Astrocyte (in vitro differentiated cells and primary cell): ENCODE results near the gene SPNS3. TPM values are rescaled to one million over a fixed set of nuclear protein-coding genes. Genes with fewer than 3 reads are reported as not detected.

Source experiments
- DNase-seq: peaks from one replicate; pipeline ENCODE4 v3.0.0-alpha.2; 2010; ENCODE audit warnings: low read depth
- FAIRE-seq: peaks from 2 replicates; lab custom pipeline; 2011; peaks lifted over from hg19 to GRCh38; lab: Jason Lieb, UNC
- H2AFZ ChIP-seq: 2 replicates; pipeline ENCODE4 v1.6.0; 2012; ENCODE audit warnings: low read depth, low read length, inconsistent platforms
- H3K27ac ChIP-seq: 2 replicates; pipeline ENCODE4 v1.5.1; 2011; ENCODE audit warnings: low read depth, low read length, inconsistent platforms
- H3K27me3 ChIP-seq: 2 replicates; pipeline ENCODE4 v1.6.0; 2011; ENCODE audit warnings: low read length, inconsistent platforms; ENCODE audit not compliant: insufficient read depth
- H3K36me3 ChIP-seq: 2 replicates; pipeline ENCODE4 v1.5.1; 2011; ENCODE audit warnings: low read length, inconsistent platforms; ENCODE audit not compliant: insufficient read depth
- H3K4me1 ChIP-seq: 2 replicates; pipeline ENCODE4 v1.5.1; 2011; ENCODE audit warnings: low read length, inconsistent platforms; ENCODE audit not compliant: insufficient read depth
- H3K4me2 ChIP-seq: 2 replicates; pipeline ENCODE4 v1.6.0; 2012; ENCODE audit warnings: low read length, inconsistent platforms
- H3K4me3 ChIP-seq: 2 replicates; pipeline ENCODE4 v1.5.1; 2011; ENCODE audit warnings: low read depth, mild to moderate bottlenecking, low read length, inconsistent platforms; ENCODE audit not compliant: insufficient read depth
- H3K79me2 ChIP-seq: 2 replicates; pipeline ENCODE4 v1.6.0; 2012; ENCODE audit warnings: mild to moderate bottlenecking, low read length, inconsistent platforms; ENCODE audit not compliant: insufficient read depth
- H3K9ac ChIP-seq: 2 replicates; pipeline ENCODE4 v1.6.0; 2012; ENCODE audit warnings: mild to moderate bottlenecking, low read length, inconsistent platforms
- H3K9me3 ChIP-seq: 2 replicates; pipeline ENCODE4 v1.5.1; 2012; ENCODE audit warnings: low read depth, mild to moderate bottlenecking, low read length, inconsistent platforms; ENCODE audit not compliant: insufficient read depth
- H4K20me1 ChIP-seq: 2 replicates; pipeline ENCODE4 v1.6.0; 2012; ENCODE audit warnings: low read length, inconsistent platforms; ENCODE audit not compliant: insufficient read depth
- H3K27ac Mint-ChIP-seq: one replicate; pipeline ENCODE4 v1.8.0; 2021; ENCODE audit warnings: mild to moderate bottlenecking, mixed read lengths; ENCODE audit not compliant: unreplicated experiment
- H3K27me3 Mint-ChIP-seq: one replicate; pipeline ENCODE4 v1.8.0; 2021; ENCODE audit warnings: low read depth, mixed read lengths; ENCODE audit not compliant: unreplicated experiment
- H3K36me3 Mint-ChIP-seq: one replicate; pipeline ENCODE4 v1.8.0; 2021; ENCODE audit warnings: low read depth, mixed read lengths; ENCODE audit not compliant: unreplicated experiment
- H3K4me1 Mint-ChIP-seq: one replicate; pipeline ENCODE4 v1.8.0; 2021; ENCODE audit warnings: low read depth, mixed read lengths; ENCODE audit not compliant: unreplicated experiment
- H3K4me3 Mint-ChIP-seq: one replicate; pipeline ENCODE4 v1.8.0; 2021; ENCODE audit warnings: mild to moderate bottlenecking, moderate library complexity, mixed read lengths; ENCODE audit not compliant: unreplicated experiment
- H3K9me3 Mint-ChIP-seq: one replicate; pipeline ENCODE4 v1.8.0; 2021; ENCODE audit warnings: mild to moderate bottlenecking, mixed read lengths; ENCODE audit not compliant: unreplicated experiment
- CTCF ChIP-seq: IDR thresholded peaks from 2 replicates; pipeline ENCODE4 v1.5.1; 2011; ENCODE audit warnings: low read depth, mild to moderate bottlenecking, inconsistent platforms, low read length, moderate library complexity; ENCODE audit not compliant: insufficient read depth
- EZH2 ChIP-seq: IDR thresholded peaks from 2 replicates; pipeline ENCODE4 v1.6.1; 2012; ENCODE audit warnings: mild to moderate bottlenecking, low read length, inconsistent platforms; ENCODE audit not compliant: insufficient read depth
- total RNA-seq: library from RNA; stranded (reverse); gene quantifications from 2 replicates; pipeline ENCODE4 v1.2.1, GENCODE V29; 2021

Gene SPNS3
- total RNA-seq, 1 donor from 2014 or later: not detected

GRCh38 chr17:4478318-4478830, 44.6 kb downstream of the SPNS3 start:
- peaks cover 11% of the 10 kb centered on the region for H3K27me3 Mint-ChIP-seq
- no peaks in the 10 kb centered on the region for H3K79me2 ChIP-seq
- no peak overlapping the region for H3K9ac ChIP-seq
- no peaks in the 10 kb centered on the region for H3K36me3 ChIP-seq
- no peaks in the 10 kb centered on the region for H3K9me3 ChIP-seq
- no peak overlapping the region for H3K27ac ChIP-seq
- no peaks in the 10 kb centered on the region for H3K9me3 Mint-ChIP-seq
- peaks cover 4% of the 10 kb centered on the region for H3K4me1 ChIP-seq
- H3K4me3 Mint-ChIP-seq: no peak overlapping the region
- H3K4me1 Mint-ChIP-seq: peaks cover 12% of the 10 kb centered on the region
- no peak overlapping the region for H3K27ac Mint-ChIP-seq
- H3K36me3 Mint-ChIP-seq: no peaks in the 10 kb centered on the region
- FAIRE-seq (no peak), DNase-seq (no peak)
- no peak overlapping the region for H3K4me2 ChIP-seq
- H2AFZ ChIP-seq: no peak overlapping the region
- TF ChIP-seq EZH2 (no peak), CTCF (no peak)
- H4K20me1 ChIP-seq: no peaks in the 10 kb centered on the region
- H3K4me3 ChIP-seq: no peak overlapping the region
- peaks cover 3% of the 10 kb centered on the region for H3K27me3 ChIP-seq

- no peak for FAIRE-seq
- TF ChIP-seq EZH2 (no peak), CTCF (no peak)
- Mint-ChIP-seq H3K27me3 (peaks cover 11% of the 10 kb centered on the region), H3K4me1 (peaks cover 18% of the 10 kb centered on the region), H3K9me3 (no peaks in the 10 kb centered on the region), H3K27ac (no peak overlapping the region), H3K36me3 (no peaks in the 10 kb centered on the region), H3K4me3 (no peak overlapping the region)
- H2AFZ ChIP-seq: no peak overlapping the region
- H3K27ac ChIP-seq: no peak overlapping the region
- no peaks in the 10 kb centered on the region for H4K20me1 ChIP-seq
- H3K36me3 ChIP-seq: no peaks in the 10 kb centered on the region
- H3K4me1 ChIP-seq: peaks cover 10% of the 10 kb centered on the region
- no peak overlapping the region for H3K4me3 ChIP-seq
- H3K27me3 ChIP-seq: peaks cover 3% of the 10 kb centered on the region
- H3K9ac ChIP-seq: no peak overlapping the region
- no peaks in the 10 kb centered on the region for H3K79me2 ChIP-seq
- no peaks in the 10 kb centered on the region for H3K9me3 ChIP-seq
- DNase-seq: no peak
- H3K4me2 ChIP-seq: no peak overlapping the region
Measured at GRCh38 chr17:4479340-4479981, 45.7 kb downstream of the SPNS3 start.
